Heart right ventricle (tissue), 16 donors: ENCODE data around the gene HIVEP2. TPM values are rescaled to one million over a fixed set of nuclear protein-coding genes. Genes with fewer than 3 reads are reported as not detected.

Source experiments
- ATAC-seq, 8 donors: fragments of 200-7000 bp; cut with Tn5 transposase; one replicate each; pipeline ENCODE4 v1.9.1; 2020; ENCODE audit warnings: mild to moderate bottlenecking in 8 of 8, moderate library complexity in 8 of 8, moderate number of reproducible peaks in 1 of 8
- DNase-seq, 2 donors: peaks; one replicate each; pipeline ENCODE4 v3.0.0-alpha.2; 2020
- H3K27ac ChIP-seq, 10 donors: fragments of 200-600 bp; sonication (generic) in 2 of 10; one replicate each; pipeline versions ENCODE4 v1.5.0 to v1.8.0; 2020 to 2022; ENCODE audit warnings: mild to moderate bottlenecking in 3 of 10
- H3K27me3 ChIP-seq, 7 donors: fragments of 200-600 bp; one replicate each; pipeline ENCODE4 v1.8.0; 2021 to 2022; ENCODE audit warnings: mild to moderate bottlenecking in 2 of 7
- H3K36me3 ChIP-seq, 9 donors: fragments of 200-600 bp; sonication (generic) in 1 of 9; one replicate each; pipeline versions ENCODE4 v1.5.0 to v1.8.0; 2020 to 2022; ENCODE audit warnings: mild to moderate bottlenecking in 2 of 9
- H3K4me1 ChIP-seq, 9 donors: fragments of 200-600 bp; sonication (generic) in 1 of 9; one replicate each; pipeline versions ENCODE4 v1.5.0 to v1.8.0; 2020 to 2022; ENCODE audit warnings: mild to moderate bottlenecking in 4 of 9
- H3K4me3 ChIP-seq, 10 donors: fragments of 200-600 bp; sonication (generic) in 2 of 10; one replicate each; pipeline versions ENCODE4 v1.5.0 to v1.8.0; 2020 to 2022; ENCODE audit warnings: mild to moderate bottlenecking in 7 of 10, moderate library complexity in 2 of 10
- H3K9me3 ChIP-seq, 11 donors: fragments of 200-600 bp in 10 of 11; sonication (generic) in 2 of 11; one replicate each; pipeline versions ENCODE4 v1.5.0 to v1.8.0; 2013 to 2022; ENCODE audit warnings: mild to moderate bottlenecking in 2 of 11, control low read depth in 1 of 11, moderate library complexity in 1 of 11
- WGBS, 2 donors: extraction: QIAGEN DNeasy Blood & Tissue Kit; methylation state at CpG; one replicate each; pipeline ENCODE4 v1.1.7; 2013; ENCODE audit warnings: inconsistent platforms in 1 of 2; 5-methylcytosine and 5-hydroxymethylcytosine counted together
- intact Hi-C, 10 donors: fragments of 100-400 bp; cut with DNase I; formaldehyde crosslinking; loops; one replicate each; pipeline versions ENCODE4 v1.11.1 to v1.14.2; 2022
- polyA plus RNA-seq, 2 donors: library from polyadenylated mRNA; stranded (reverse); fragments of 200-250 nt; gene quantifications; one replicate each; pipeline ENCODE4 v1.2.3, GENCODE V29; 2013
- total RNA-seq, 10 donors: library from RNA; stranded (reverse); fragmentation: NEBNext Ultra II Directional in 3 of 10; extraction: Animal tissue kit (Norgen Biotek cat#: 25700) in 3 of 10; gene quantifications; one replicate each; pipeline versions ENCODE4 v1.2.1 to v1.2.4, GENCODE V29; 2021 to 2023
- TF ChIP-seq, protein P1 (sequence below), 9 donors: fragments of 200-600 bp; sonication (generic) in 2 of 9; IDR thresholded peaks; one replicate each; pipeline versions ENCODE4 v1.5.0 to v1.8.0; 2021 to 2022; ENCODE audit warnings: antibody characterized with exemption in 9 of 9, mild to moderate bottlenecking in 5 of 9, moderate library complexity in 1 of 9
- donor health status: Arrhythmogenic right ventricular cardiomyopathy.
- donor health status: ischemic (EF 13 %, LVEDD 7.1; RV severe dilation, severe dysfunction).
- donor health status: healthy with polysubstance abuse.
- donor health status: DM: no; HTN: yes; CAD: no.
- donor health status: DM: no; HTN: no; CAD: no.
- donor health status: ischemic (EF 25% LVEDD 6.9; RV normal size, moderate dysfunction).
- donor health status: ischemic (EF 25% LVEDD 5.7; RV mildly dilated, moderate dysfunction).
- donor health status: healthy.
- donor health status: DM: yes; HTN: yes; CAD: no.
- donor health status: Ischemic cardiomyopathy.
- donor health status: ischemic (EF 35%, LVEDD 5.7; RV mildly dilated, moderate dysfunction).
- donor health status: nonischemic (EF 11% LVEDD 7.7; RV severe dilation, severe dysfunction).
- donor health status: DM: yes; HTN: yes; CAD: no.
- donor health status: PGD.
- donor health status: ischemic (EF 29% LVEDD 5.4; RV normal size, mild dysfunction).
- donor health status: nonischemic (EF 23%, LVEDD 6.1; RV moderate dilation, normal function).

The HIVEP2 gene
- total and polyA plus RNA-seq, 12 donors: 2.1 to 31.6 (median 21.2) TPM

DNA sequence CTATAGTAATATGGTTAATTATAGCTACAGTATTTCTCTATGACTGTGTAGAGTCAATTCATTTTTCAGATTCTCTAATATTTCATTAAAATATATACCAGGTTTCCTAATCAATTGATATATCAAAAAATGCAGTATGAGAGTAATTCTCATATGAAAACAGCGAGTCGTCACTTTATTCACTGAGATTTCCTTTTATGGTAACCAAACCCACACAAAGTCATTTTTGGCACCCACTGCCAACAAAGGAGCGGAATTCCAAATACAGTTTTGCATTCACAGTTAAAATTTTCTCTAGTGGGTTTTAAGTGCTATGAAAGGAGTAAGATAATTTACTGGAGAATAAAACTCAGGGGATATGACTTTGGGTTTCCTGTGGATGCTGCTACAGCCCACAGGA lies 163.8 kb downstream of the HIVEP2 start:
- TF ChIP-seq, protein P1, sequence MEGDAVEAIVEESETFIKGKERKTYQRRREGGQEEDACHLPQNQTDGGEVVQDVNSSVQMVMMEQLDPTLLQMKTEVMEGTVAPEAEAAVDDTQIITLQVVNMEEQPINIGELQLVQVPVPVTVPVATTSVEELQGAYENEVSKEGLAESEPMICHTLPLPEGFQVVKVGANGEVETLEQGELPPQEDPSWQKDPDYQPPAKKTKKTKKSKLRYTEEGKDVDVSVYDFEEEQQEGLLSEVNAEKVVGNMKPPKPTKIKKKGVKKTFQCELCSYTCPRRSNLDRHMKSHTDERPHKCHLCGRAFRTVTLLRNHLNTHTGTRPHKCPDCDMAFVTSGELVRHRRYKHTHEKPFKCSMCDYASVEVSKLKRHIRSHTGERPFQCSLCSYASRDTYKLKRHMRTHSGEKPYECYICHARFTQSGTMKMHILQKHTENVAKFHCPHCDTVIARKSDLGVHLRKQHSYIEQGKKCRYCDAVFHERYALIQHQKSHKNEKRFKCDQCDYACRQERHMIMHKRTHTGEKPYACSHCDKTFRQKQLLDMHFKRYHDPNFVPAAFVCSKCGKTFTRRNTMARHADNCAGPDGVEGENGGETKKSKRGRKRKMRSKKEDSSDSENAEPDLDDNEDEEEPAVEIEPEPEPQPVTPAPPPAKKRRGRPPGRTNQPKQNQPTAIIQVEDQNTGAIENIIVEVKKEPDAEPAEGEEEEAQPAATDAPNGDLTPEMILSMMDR (IDR thresholded peaks at IDR 0.05): no peak
- 80 to 81% methylated on average over 3 of the region's 3 CpGs for WGBS, 2 donors
- H3K36me3 ChIP-seq: peaks cover 0 to 3% (median 0%) of the 10 kb centered on the region in 9 donors
- H3K4me3 ChIP-seq: no peak overlapping the region
- DNase-seq (no peak), ATAC-seq (no peak)
- H3K27ac ChIP-seq: no peak overlapping the region
- no peaks in the 10 kb centered on the region for H3K27me3 ChIP-seq
- no peaks in the 10 kb centered on the region for H3K9me3 ChIP-seq
- peaks cover 0 to 24% (median 0%) of the 10 kb centered on the region in 9 donors for H3K4me1 ChIP-seq
- intact Hi-C loops: no loop called here

DNA sequence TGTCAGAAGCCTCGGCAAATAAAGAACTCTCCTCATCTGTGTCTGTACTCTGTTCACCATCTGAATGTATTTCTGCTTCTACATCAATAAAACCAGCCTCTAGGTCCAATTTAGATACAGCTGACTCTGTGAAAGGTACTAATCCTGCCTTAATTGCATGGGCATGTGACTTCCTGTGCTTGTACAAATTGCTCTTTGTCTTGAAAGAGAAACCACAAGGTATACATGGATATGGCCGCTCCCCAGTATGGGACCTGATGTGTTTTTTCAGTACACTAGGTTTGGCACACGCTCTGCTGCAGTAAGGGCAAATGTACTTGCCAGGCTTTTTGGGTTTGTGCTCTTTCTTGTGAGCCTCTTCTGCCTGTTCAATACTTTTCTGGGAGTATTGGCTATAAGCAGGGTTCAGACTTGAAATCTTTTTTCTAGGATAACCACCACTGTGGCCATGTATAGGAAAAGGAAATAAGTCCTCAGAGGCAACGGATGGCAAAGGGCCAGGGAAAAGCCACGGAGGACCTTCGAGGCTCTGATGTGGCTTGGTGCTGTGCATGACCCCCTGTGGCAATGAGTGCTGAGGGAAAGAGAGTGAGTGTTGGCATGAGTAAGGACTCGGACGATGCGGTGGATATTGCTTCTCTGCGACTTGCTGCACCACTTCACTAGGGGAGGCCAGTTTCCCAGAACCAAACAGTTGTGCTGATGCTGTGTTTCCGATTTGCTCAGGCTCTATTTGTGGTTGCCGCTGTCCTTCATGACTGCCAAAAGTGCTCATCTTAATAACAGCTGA lies 170.9 kb downstream of the HIVEP2 start:
- WGBS, 2 donors: 95 to 97% methylated on average over 12 of the region's 12 CpGs
- DNase-seq (no peak), ATAC-seq (no peak)
- intact Hi-C loops: no loop called here
- H3K27ac ChIP-seq: no peak overlapping the region
- no peaks in the 10 kb centered on the region for H3K27me3 ChIP-seq
- H3K4me1 ChIP-seq: no peaks in the 10 kb centered on the region
- H3K36me3 ChIP-seq: peaks cover 0 to 59% (median 26%) of the 10 kb centered on the region in 9 donors
- TF ChIP-seq, protein P1 (IDR thresholded peaks at IDR 0.05): no peak
- no peak overlapping the region for H3K4me3 ChIP-seq
- H3K9me3 ChIP-seq: no peaks in the 10 kb centered on the region

DNA sequence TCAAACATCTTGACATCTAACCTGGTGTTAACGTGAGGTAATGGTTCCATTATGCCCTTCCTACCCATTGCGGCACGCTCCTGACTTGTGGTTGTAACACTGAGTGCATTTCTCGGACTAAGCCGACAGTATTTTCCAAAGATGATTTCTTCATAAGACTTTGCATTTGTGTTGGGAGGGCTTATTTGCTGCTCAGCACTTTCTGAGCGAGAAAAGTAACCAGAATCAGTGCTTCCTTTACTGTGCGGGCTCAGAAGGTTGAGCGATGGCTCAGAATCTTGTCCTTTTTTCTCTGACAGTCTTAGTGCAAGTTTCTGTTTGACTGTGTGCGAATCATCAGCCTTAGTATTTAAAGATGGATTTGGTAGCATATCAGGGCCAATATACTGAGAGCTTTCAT lies 171.7 kb downstream of the HIVEP2 start:
- Histone ChIP-seq H3K27me3 (no peaks in the 10 kb centered on the region), H3K4me3 (no peak overlapping the region), H3K27ac (no peak overlapping the region), H3K36me3 (peaks cover 0 to 65% (median 26%) of the 10 kb centered on the region in 9 donors), H3K4me1 (no peaks in the 10 kb centered on the region), H3K9me3 (no peaks in the 10 kb centered on the region)
- TF ChIP-seq, protein P1 (IDR thresholded peaks at IDR 0.05): no peak
- ATAC-seq (no peak), DNase-seq (no peak)
- intact Hi-C loops: no loop called here
- WGBS, 2 donors: 97 to 98% methylated on average over 9 of the region's 9 CpGs

DNA sequence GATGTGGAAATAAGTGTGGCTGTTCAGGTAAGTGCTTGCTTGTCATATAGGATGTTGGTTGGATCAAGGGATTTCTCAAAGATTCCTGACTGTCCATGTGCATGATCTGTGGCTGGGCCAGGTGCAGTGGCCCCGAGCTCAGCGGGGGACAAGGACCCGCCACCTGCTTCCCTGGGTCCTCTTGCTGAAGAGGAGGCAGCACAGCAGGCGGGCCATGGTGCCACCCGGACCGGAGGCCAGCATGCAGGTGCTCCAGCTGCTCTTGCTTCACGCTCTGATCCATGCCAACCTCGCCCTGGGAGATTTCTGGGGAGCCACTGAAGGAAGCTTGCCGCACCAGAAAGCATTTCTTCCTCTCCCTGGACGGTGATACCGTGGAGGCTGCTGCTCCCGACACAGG lies 173.8 kb downstream of the HIVEP2 start:
- Histone ChIP-seq H3K4me1 (no peaks in the 10 kb centered on the region), H3K27me3 (no peaks in the 10 kb centered on the region), H3K9me3 (no peaks in the 10 kb centered on the region), H3K27ac (no peak overlapping the region), H3K4me3 (no peak overlapping the region), H3K36me3 (peaks cover 0 to 87% (median 26%) of the 10 kb centered on the region in 9 donors)
- DNase-seq: no peak
- intact Hi-C loops: no loop called here
- no peak for ATAC-seq
- TF ChIP-seq, protein P1 (IDR thresholded peaks at IDR 0.05): no peak
- 98 to 99% methylated on average over 12 of the region's 12 CpGs for WGBS, 2 donors
